Purkinje cell (primary cell): ENCODE measurements around the gene UIMC1. TPM values are rescaled to one million over a fixed set of nuclear protein-coding genes. Genes with fewer than 3 reads are reported as not detected.

Experiments used
- polyA plus RNA-seq: library from polyadenylated mRNA; unstranded; fragments of >200 nt; fragmentation: Nextera tagmentation; gene quantifications from 2 replicates; pipeline ENCODE4 v1.2.1, GENCODE V29; 2014

Gene UIMC1
- 2.6 and 11.2 TPM in 2 replicates for polyA plus RNA-seq

DNA sequence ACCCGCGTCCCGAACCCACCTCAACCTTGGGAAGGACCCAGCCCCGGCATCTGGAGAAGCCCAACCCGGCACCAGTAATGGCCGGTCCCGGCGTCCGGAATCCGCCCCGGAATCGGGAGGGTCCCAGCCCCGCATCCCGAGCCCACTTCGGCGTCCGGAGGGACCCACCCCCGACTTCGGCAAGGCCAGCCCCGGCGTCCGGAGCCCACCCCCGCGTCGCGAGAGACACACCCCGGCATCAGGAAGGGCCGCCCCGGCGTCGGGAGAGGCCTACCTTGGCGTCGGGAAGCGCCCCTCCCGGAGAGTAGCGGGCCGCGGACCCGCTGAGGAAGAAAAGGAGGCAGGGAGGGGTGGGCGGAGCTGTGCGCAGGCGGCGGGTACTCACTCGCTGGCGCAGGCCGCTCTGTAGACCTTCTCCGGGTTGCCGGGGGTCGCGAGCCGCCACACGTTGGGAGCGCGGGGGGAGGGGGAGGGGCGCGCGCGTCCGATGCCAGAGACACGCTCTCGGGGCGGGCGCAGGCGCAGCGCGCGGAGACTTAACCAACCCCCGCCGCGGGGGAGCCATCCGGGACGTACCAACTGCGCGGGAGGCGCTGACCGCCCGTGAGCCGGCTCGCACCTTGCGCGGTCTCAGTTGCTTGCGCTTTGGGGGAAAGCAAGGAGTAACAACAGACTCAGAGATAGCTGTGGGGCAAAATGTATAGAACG, at the start of gene UIMC1:
UIMC1 (minus strand) TSS at position 515 of the 708 bp plus-strand sequence. CDS start 24,164 bp downstream, outside the sequence.

DNA sequence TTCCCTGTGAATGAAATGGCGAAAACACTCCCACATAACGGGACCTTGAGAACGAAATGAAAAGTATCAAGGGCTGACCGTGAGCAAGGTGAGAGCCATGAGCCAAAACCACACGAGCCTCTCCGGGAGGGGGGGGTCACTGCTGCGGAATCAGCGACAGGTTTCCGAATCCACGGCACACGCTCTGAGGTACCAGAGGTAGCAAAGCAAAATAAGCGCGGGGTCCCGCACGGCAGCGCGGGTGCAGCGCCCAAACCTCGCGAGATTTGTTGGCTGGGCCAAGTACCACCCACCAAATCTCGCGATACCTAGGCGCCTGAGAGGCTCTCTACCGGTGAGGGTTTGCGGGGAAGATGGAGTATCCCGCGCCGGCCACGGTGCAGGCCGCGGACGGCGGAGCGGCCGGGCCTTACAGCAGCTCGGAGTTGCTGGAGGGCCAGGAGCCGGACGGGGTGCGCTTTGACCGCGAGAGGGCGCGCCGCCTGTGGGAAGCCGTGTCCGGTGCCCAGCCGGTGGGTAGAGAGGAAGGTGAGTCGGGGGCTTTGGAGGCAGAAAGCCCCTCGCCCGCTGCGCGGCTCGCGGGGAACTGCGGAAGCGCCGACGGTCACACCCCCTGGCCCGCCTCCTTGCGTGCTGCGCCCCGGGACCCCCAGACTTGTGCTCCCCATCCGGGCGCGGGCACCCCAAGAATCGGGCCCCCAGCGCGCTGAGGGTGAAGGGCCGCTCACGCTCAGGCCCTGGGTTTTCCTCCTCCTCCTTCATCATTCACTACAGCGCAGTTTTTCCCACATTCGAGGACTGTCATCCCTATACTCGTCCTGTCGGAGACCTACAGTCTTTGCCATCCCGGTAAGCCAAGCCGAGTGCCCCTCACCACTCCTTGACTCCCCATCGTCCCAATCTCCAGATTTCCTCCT, 16.1 kb upstream of the UIMC1 start, which contains the start of gene ZNF346:
ZNF346 (plus strand) TSS at position 311 of the 917 bp plus-strand sequence; CDS start at position 354, 43 bp downstream.

GRCh38 chr5:176899296-176899891, 107.2 kb downstream of the UIMC1 start, which contains the start of gene HK3:
Gene HK3 (minus strand): TSS chr5:176899346. CDS start chr5:176896159, 3,187 bp downstream.

Other genes starting within 250 kb of the UIMC1 start
- gene UNC5A, start 196.2 kb downstream of the UIMC1 start, polyA plus RNA-seq, result 1.3 TPM in 1 of 2 replicates, not detected in the other
- 1.5 TPM in 1 of 2 replicates, not detected in the other for gene HK3, start 107.4 kb downstream of the UIMC1 start, polyA plus RNA-seq
- 4.1 and 6.4 TPM in 2 replicates for gene ZNF346, start 15.9 kb upstream of the UIMC1 start, polyA plus RNA-seq
- not detected in 2 replicates for gene FGFR4, start 80.1 kb upstream of the UIMC1 start, polyA plus RNA-seq
- gene NSD1, start 127.0 kb upstream of the UIMC1 start, polyA plus RNA-seq, result 17.5 and 26.8 TPM in 2 replicates